Neural progenitor cell (in vitro differentiated cells): ENCODE results near the gene PHOX2B.
"Not testable (repeated sequence)": the region's sequence is repeated elsewhere in the genome, so short reads cannot be mapped to it uniquely, and the experiment has no call there.

Experiments
- EZH2 ChIP-seq: fragments of 200-600 bp; sonication (generic); IDR thresholded peaks from 2 replicates; pipeline ENCODE4 v1.6.1; 2017; ENCODE audit warnings: antibody characterized with exemption, mild to moderate bottlenecking, moderate library complexity
- TF ChIP-seq, protein P1 (sequence below): fragments of 200-600 bp; sonication (generic); IDR thresholded peaks from 2 replicates; pipeline ENCODE4 v1.5.1; 2017; ENCODE audit warnings: antibody characterized with exemption, mild to moderate bottlenecking

- TF ChIP-seq, protein P1, sequence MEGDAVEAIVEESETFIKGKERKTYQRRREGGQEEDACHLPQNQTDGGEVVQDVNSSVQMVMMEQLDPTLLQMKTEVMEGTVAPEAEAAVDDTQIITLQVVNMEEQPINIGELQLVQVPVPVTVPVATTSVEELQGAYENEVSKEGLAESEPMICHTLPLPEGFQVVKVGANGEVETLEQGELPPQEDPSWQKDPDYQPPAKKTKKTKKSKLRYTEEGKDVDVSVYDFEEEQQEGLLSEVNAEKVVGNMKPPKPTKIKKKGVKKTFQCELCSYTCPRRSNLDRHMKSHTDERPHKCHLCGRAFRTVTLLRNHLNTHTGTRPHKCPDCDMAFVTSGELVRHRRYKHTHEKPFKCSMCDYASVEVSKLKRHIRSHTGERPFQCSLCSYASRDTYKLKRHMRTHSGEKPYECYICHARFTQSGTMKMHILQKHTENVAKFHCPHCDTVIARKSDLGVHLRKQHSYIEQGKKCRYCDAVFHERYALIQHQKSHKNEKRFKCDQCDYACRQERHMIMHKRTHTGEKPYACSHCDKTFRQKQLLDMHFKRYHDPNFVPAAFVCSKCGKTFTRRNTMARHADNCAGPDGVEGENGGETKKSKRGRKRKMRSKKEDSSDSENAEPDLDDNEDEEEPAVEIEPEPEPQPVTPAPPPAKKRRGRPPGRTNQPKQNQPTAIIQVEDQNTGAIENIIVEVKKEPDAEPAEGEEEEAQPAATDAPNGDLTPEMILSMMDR = not testable (repeated sequence)
- not testable (repeated sequence) for TF ChIP-seq EZH2
These were observed 36.9 kb downstream of the PHOX2B start for GRCh38 chr4:41711654-41712053.
